ENCODE data around the gene EPDR1.

EPDR1 gene

DNA sequence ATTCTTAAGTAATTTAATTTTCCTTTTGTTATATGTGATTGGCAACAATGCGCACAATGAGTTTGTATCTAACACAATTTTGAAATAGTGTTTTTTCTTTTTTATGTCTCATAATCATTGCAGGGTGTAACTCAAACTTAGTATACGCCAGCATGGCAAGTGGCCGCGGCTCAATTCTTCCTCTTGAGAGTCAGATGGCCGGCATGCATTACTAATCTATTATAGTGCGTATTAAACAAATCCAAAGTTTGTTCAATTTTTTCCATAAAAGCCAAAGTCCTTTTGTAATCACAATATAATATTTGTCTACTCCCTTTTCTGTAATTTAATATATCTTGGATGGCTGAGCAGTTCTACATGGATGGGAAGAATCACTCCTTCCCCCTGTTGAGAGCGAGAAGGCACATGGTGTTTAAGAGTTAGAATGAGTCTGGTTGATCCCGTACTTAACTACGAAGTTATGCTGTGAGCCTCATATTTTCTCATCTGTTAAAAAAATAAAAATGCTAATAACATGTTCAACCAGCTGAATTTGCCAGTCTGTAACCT is 12.7 kb downstream of the EPDR1 start:
- no peak overlapping the region for H3K4me3 ChIP-seq (ENCODE audit: low read depth, low read length)
- no peak for TF ChIP-seq CTCF (IDR thresholded peaks at IDR 0.05; ENCODE audit: low read depth, low read length)
- no peaks in the 10 kb centered on the region for H3K4me1 ChIP-seq
- no peaks in the 10 kb centered on the region for H3K36me3 ChIP-seq
- no peaks in the 10 kb centered on the region for H3K9me3 ChIP-seq
- H3K27me3 ChIP-seq = no peaks in the 10 kb centered on the region
- DNase-seq = no peak

GRCh38 chr7:37942934-37943610 is 22.6 kb downstream of the EPDR1 start:
- no peak for DNase-seq
- Histone ChIP-seq H3K27me3 (no peaks in the 10 kb centered on the region), H3K4me1 (no peaks in the 10 kb centered on the region), H3K36me3 (no peaks in the 10 kb centered on the region), H3K9me3 (no peaks in the 10 kb centered on the region), H3K4me3 (ENCODE audit: low read depth, low read length) (no peak overlapping the region)
- TF ChIP-seq CTCF (IDR thresholded peaks at IDR 0.05; ENCODE audit: low read depth, low read length) = no peak

GRCh38 chr7:37943905-37944736 is 23.7 kb downstream of the EPDR1 start:
- H3K9me3 ChIP-seq = no peaks in the 10 kb centered on the region
- TF ChIP-seq CTCF (IDR thresholded peaks at IDR 0.05; ENCODE audit: low read depth, low read length) = no peak
- no peaks in the 10 kb centered on the region for H3K4me1 ChIP-seq
- no peak overlapping the region for H3K4me3 ChIP-seq (ENCODE audit: low read depth, low read length)
- DNase-seq = no peak
- H3K27me3 ChIP-seq = no peaks in the 10 kb centered on the region
- H3K36me3 ChIP-seq = no peaks in the 10 kb centered on the region

GRCh38 chr7:37944737-37945054 is 24.3 kb downstream of the EPDR1 start:
- H3K36me3 ChIP-seq = no peaks in the 10 kb centered on the region
- H3K27me3 ChIP-seq = no peaks in the 10 kb centered on the region
- no peak for DNase-seq
- no peaks in the 10 kb centered on the region for H3K9me3 ChIP-seq
- H3K4me3 ChIP-seq (ENCODE audit: low read depth, low read length) = no peak overlapping the region
- no peaks in the 10 kb centered on the region for H3K4me1 ChIP-seq
- TF ChIP-seq CTCF (IDR thresholded peaks at IDR 0.05; ENCODE audit: low read depth, low read length) = no peak

- Histone ChIP-seq H3K36me3 (no peaks in the 10 kb centered on the region), H3K27me3 (no peaks in the 10 kb centered on the region), H3K9me3 (no peaks in the 10 kb centered on the region), H3K4me1 (no peaks in the 10 kb centered on the region), H3K4me3 (ENCODE audit: low read depth, low read length) (no peak overlapping the region)
- no peak for TF ChIP-seq CTCF (IDR thresholded peaks at IDR 0.05; ENCODE audit: low read depth, low read length)
- DNase-seq = no peak
Measured at GRCh38 chr7:37945336-37945735, 24.9 kb downstream of the EPDR1 start.

Data from BE2C (cell line).